ENCODE data around the gene AMIGO3.

DNA sequence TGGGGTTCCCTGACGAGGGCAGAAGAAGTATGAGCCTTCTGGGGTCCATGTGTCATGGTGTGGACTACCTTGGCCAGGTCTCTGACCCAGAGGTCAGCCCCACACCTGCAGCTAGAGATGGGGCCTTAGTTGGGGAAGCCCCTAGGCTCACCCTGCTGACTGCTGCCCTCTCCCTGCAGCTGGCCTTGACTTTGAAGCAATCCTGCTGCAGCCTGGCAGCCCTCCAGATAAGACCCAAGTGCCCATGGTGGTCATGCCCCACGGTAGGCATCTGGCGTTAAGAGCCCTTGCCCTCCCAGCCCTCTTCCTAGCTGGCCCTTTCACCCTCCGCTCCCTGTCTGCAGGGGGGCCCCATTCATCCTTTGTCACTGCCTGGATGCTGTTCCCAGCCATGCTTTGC, 37.9 kb downstream of the AMIGO3 start:
- TF ChIP-seq TCF7L2 (IDR thresholded peaks at IDR 0.05; ENCODE audit: borderline replicate concordance, extremely low read depth, insufficient read depth, insufficient read length) (no peak), POLR2A (IDR thresholded peaks at IDR 0.05; ENCODE audit: borderline replicate concordance, extremely low read depth, insufficient read depth, insufficient read length) (no peak), ZNF274 (IDR thresholded peaks at IDR 0.05; ENCODE audit: low read depth, low read length) (no peak), CTCF (IDR thresholded peaks at IDR 0.05 in 2 of 3, conservative IDR thresholded peaks at IDR 0.05 in 1 of 3; ENCODE audit: borderline replicate concordance in 1 of 3, insufficient read depth in 1 of 3, low read depth in 2 of 3, low read length in 2 of 3) (no peak), MAX (IDR thresholded peaks at IDR 0.05) (no peak), EZH2 (IDR thresholded peaks at IDR 0.05) (no peak), CBX3 (IDR thresholded peaks at IDR 0.05; ENCODE audit: low read depth) (no peak)
- TF ChIP-seq, protein P1, sequence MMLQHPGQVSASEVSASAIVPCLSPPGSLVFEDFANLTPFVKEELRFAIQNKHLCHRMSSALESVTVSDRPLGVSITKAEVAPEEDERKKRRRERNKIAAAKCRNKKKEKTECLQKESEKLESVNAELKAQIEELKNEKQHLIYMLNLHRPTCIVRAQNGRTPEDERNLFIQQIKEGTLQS (IDR thresholded peaks at IDR 0.05), result no peak

Measured in HCT116 (cell line).